Measurements from ENCODE around the gene VWA3A. TPM values are rescaled to one million over a fixed set of nuclear protein-coding genes. Genes with fewer than 3 reads are reported as not detected.

Gene VWA3A
- total RNA-seq, 2 experiments from 2014 or later: not detected

DNA sequence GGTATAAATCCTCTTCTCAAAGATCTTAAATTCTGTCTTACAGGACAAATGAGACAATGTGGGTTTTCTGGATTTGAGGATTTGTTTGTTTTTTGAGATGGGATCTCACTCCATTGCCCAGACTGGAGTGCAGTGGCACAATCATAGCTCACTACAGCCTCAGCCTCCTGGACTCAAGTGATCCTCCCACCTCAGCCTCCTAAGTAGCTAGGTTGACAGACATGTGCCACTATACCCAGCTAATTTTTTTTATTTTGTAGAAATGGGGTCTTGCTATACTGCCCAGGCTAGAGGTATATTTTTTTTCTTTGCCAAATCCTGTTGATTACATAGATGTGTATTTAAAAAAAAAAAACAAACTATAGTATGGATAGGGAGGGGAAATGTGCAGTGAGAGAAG, 38.2 kb downstream of the VWA3A start:
- ChIA-PET POLR2A (interaction anchor here (0.6 to 1.4 kb wide), 2 partner anchors 505 to 763 kb away, joined by 3 to 4 read pairs; no protein-coding TSS in a partner anchor), CTCF (ENCODE audit: unreplicated experiment) (no interaction called here)
- no peak overlapping the region for H3K4me2 ChIP-seq (ENCODE audit: low read length)
- H3K36me3 ChIP-seq (ENCODE audit: insufficient read depth, low read length): no peaks in the 10 kb centered on the region
- no peaks in the 10 kb centered on the region for H4K20me1 ChIP-seq (ENCODE audit: insufficient read depth, low read length)
- no peaks in the 10 kb centered on the region for H3K79me2 ChIP-seq (ENCODE audit: insufficient read depth, low read depth, low read length)
- no peak overlapping the region for H3K27ac ChIP-seq (ENCODE audit: low read depth, low read length, poor library complexity, severe bottlenecking)
- BruUV-seq (replicated peaks): no TSS peak
- DNase-seq (ENCODE audit: low spot score): no peak
- no peaks in the 10 kb centered on the region for H3K9me2 ChIP-seq (ENCODE audit: insufficient read depth, low read length)
- no peaks in the 10 kb centered on the region for H3K9me3 ChIP-seq (ENCODE audit: low read length)
- H2AFZ ChIP-seq (ENCODE audit: low read length): no peak overlapping the region
- H3K4me1 ChIP-seq (ENCODE audit: insufficient read depth, low read length, poor library complexity, severe bottlenecking): no peaks in the 10 kb centered on the region
- intact Hi-C loops (cut with micrococcal nuclease; ENCODE audit: unreplicated experiment): no loop called here
- H3K4me3 ChIP-seq (ENCODE audit: low read depth, low read length, poor library complexity, severe bottlenecking): no peak overlapping the region
- TF ChIP-seq CTCF (conservative IDR thresholded peaks at IDR 0.05; ENCODE audit: low read length) (no peak), EZH2phosphoT487 (IDR thresholded peaks at IDR 0.05; ENCODE audit: borderline replicate concordance, low read depth, low read length) (no peak)

- no peaks in the 10 kb centered on the region for H3K79me2 ChIP-seq (ENCODE audit: insufficient read depth, low read depth, low read length)
- H2AFZ ChIP-seq (ENCODE audit: low read length): no peak overlapping the region
- no peak overlapping the region for H3K4me3 ChIP-seq (ENCODE audit: low read depth, low read length, poor library complexity, severe bottlenecking)
- H3K4me2 ChIP-seq (ENCODE audit: low read length): no peak overlapping the region
- ChIA-PET POLR2A (no interaction called here), CTCF (ENCODE audit: unreplicated experiment) (no interaction called here)
- H4K20me1 ChIP-seq (ENCODE audit: insufficient read depth, low read length): no peaks in the 10 kb centered on the region
- no peak for TF ChIP-seq EZH2phosphoT487 (IDR thresholded peaks at IDR 0.05; ENCODE audit: borderline replicate concordance, low read depth, low read length)
- TF ChIP-seq CTCF (conservative IDR thresholded peaks at IDR 0.05; ENCODE audit: low read length): no peak
- no peak overlapping the region for H3K27ac ChIP-seq (ENCODE audit: low read depth, low read length, poor library complexity, severe bottlenecking)
- no TSS peak for BruUV-seq (replicated peaks)
- DNase-seq (ENCODE audit: low spot score): no peak
- intact Hi-C loops (cut with micrococcal nuclease; ENCODE audit: unreplicated experiment): no loop called here
- H3K4me1 ChIP-seq (ENCODE audit: insufficient read depth, low read length, poor library complexity, severe bottlenecking): no peaks in the 10 kb centered on the region
- no peaks in the 10 kb centered on the region for H3K36me3 ChIP-seq (ENCODE audit: insufficient read depth, low read length)
- no peaks in the 10 kb centered on the region for H3K9me3 ChIP-seq (ENCODE audit: low read length)
- H3K9me2 ChIP-seq (ENCODE audit: insufficient read depth, low read length): no peaks in the 10 kb centered on the region
Measured at GRCh38 chr16:22132801-22133200, 40.5 kb downstream of the VWA3A start.

DNA sequence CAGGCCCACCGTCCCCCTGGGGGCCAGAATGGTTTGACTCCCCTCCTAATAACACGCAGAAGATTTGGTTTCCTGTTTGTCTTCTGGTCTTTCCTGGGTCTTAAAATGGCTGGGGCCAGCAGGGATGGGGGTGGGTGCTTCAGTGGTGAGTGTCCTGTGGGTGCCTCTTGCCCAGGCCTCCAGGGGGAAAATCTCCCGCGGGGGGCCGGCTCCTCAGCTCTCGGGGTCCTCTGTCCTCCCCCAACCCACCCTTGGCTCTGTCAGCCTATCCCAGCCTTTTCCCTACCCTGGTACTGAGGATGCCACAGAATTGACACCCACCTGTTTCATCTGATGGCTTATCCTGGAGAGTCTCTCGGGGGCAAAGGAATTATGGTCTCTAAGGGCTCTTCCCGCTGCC, 46.1 kb downstream of the VWA3A start:
- H3K4me2 ChIP-seq (ENCODE audit: low read length): no peak overlapping the region
- H3K79me2 ChIP-seq (ENCODE audit: insufficient read depth, low read depth, low read length): no peaks in the 10 kb centered on the region
- H3K27ac ChIP-seq (ENCODE audit: low read depth, low read length, poor library complexity, severe bottlenecking): no peak overlapping the region
- intact Hi-C loops (cut with micrococcal nuclease; ENCODE audit: unreplicated experiment): no loop called here
- ChIA-PET CTCF (ENCODE audit: unreplicated experiment) (interaction anchor here (0.5 kb wide), 1 partner anchor 58 kb away, joined by 3 read pairs; no protein-coding TSS in a partner anchor), POLR2A (no interaction called here)
- no peaks in the 10 kb centered on the region for H3K9me2 ChIP-seq (ENCODE audit: insufficient read depth, low read length)
- TF ChIP-seq CTCF (conservative IDR thresholded peaks at IDR 0.05; ENCODE audit: low read length) (no peak), EZH2phosphoT487 (IDR thresholded peaks at IDR 0.05; ENCODE audit: borderline replicate concordance, low read depth, low read length) (no peak)
- no TSS peak for BruUV-seq (replicated peaks)
- H3K4me3 ChIP-seq (ENCODE audit: low read depth, low read length, poor library complexity, severe bottlenecking): no peak overlapping the region
- H4K20me1 ChIP-seq (ENCODE audit: insufficient read depth, low read length): no peaks in the 10 kb centered on the region
- H3K9me3 ChIP-seq (ENCODE audit: low read length): no peaks in the 10 kb centered on the region
- no peak overlapping the region for H2AFZ ChIP-seq (ENCODE audit: low read length)
- no peaks in the 10 kb centered on the region for H3K36me3 ChIP-seq (ENCODE audit: insufficient read depth, low read length)
- H3K4me1 ChIP-seq (ENCODE audit: insufficient read depth, low read length, poor library complexity, severe bottlenecking): no peaks in the 10 kb centered on the region
- no peak for DNase-seq (ENCODE audit: low spot score)
